ENCODE results near the gene ATXN7L1.

DNA sequence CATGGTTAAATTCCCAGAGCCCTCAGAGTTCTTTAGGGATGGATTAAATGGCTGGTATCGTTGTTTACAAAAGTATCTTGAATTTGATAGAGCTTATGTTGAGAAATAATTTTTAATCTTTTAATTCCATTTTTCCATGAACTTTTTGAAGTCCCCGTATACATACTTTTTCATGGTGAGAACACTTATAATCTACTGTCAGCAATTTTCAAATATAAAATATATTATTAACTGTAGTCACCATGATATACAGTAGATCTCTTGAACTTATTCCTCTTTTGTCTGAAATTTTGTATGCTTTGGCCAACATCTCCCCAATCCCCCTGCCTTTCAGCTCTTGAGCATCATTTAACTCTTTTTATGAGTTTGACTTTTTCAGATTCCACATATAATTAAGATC lies 304.5 kb downstream of the ATXN7L1 start:
- TF ChIP-seq CTCF (IDR thresholded peaks at IDR 0.05) (no peak), POLR2A (IDR thresholded peaks at IDR 0.05) (no peak), POLR2AphosphoS5 (IDR thresholded peaks at IDR 0.05) (no peak), EP300 (IDR thresholded peaks at IDR 0.05) (no peak)

Data from gastroesophageal sphincter (tissue), 3 donors.